Effector memory CD8-positive, alpha-beta T cell (primary cell): Measurements from ENCODE around the gene PKNOX1.
"Not testable (repeated sequence)": the region's sequence is repeated elsewhere in the genome, so short reads cannot be mapped to it uniquely, and the experiment has no call there.

Source experiments
- ATAC-seq: fragments of 150-1000 bp; cut with Tn5 transposase; replicated peaks from 2 replicates; pipeline ENCODE4 v1.10.0; 2021; ENCODE audit warnings: mild to moderate bottlenecking, moderate library complexity
- DNase-seq, 3 experiments: peaks; one replicate each; pipeline ENCODE4 v3.0.0; 2021
- H3K27ac Mint-ChIP-seq, 2 donors: one replicate each; pipeline ENCODE4 v1.8.0; 2022; ENCODE audit warnings: mild to moderate bottlenecking in 2 of 2, mixed read lengths in 2 of 2, moderate library complexity in 2 of 2
- H3K27me3 Mint-ChIP-seq, 2 donors: one replicate each; pipeline ENCODE4 v1.8.0; 2022; ENCODE audit warnings: mixed read lengths in 2 of 2
- H3K36me3 Mint-ChIP-seq: one replicate; pipeline ENCODE4 v1.8.0; 2022; ENCODE audit warnings: mild to moderate bottlenecking, moderate library complexity, mixed read lengths; ENCODE audit not compliant: insufficient read depth
- H3K4me1 Mint-ChIP-seq, 2 donors: one replicate each; pipeline ENCODE4 v1.8.0; 2022; ENCODE audit warnings: low read depth in 2 of 2, mixed read lengths in 2 of 2
- H3K4me3 Mint-ChIP-seq, 2 donors: one replicate each; pipeline ENCODE4 v1.8.0; 2022; ENCODE audit warnings: mild to moderate bottlenecking in 2 of 2, mixed read lengths in 2 of 2, moderate library complexity in 2 of 2
- H3K9me3 Mint-ChIP-seq, 2 donors: one replicate each; pipeline ENCODE4 v1.8.0; 2022; ENCODE audit warnings: mixed read lengths in 2 of 2

The PKNOX1 gene

DNA sequence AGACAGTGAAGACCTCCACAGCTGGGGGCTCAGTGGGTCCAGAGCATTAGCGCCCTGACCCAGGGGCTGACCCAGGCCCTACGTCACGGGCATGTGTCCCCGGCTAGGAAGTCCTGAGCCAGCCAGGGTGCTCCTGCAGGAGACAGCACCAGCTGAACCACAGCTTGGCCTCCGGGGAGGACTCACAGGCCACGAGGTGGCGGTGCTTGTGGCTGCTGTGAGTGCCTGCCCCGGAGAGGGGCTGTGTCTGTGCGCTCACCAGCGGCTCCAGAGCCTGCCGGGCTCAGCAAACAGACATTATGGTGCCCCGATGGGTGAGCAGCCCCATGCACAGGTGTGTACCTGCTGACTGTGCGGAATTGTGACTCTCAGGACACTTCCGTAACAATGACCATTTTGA lies 70.2 kb downstream of the PKNOX1 start:
- H3K36me3 Mint-ChIP-seq, DNase-seq, H3K9me3 Mint-ChIP-seq, H3K4me3 Mint-ChIP-seq, H3K27ac Mint-ChIP-seq, H3K4me1 Mint-ChIP-seq, ATAC-seq, H3K27me3 Mint-ChIP-seq: not testable (repeated sequence)

DNA sequence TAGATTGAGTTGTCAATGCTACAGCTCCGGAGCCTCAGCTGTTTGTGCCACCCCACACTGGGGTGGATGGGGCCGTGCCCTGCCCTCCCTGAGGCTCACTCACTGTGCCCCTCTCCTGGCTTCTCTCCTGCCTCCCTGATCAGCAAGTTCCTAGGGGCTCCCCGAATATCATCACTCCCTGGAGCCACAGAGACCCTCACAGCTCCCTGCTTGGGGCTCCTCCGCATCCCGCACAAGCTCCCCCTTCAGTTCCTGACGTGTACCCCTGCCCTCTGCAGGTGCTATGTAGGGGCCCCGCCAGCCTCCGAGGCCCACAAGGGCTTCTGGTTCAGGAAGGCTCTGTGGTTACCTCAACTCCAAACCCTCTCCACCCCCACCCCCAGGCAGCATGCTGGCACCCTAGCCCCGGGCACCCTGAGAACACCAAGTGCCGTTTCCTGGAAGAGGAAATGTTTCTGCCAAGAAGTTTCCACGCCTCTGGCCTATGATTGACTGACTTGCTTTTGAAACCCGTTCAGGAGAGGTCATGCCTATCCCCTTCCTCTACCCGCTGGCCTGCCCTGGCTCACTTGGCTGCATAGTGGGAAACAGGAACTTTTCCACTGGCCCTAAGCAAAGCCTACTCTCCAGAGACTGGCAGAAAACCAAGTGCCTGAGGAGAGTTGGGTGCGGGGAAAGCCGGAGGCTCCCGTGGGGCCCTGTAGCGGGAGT lies 71.0 kb downstream of the PKNOX1 start:
- not testable (repeated sequence) for H3K9me3 Mint-ChIP-seq, H3K4me1 Mint-ChIP-seq, DNase-seq, H3K27me3 Mint-ChIP-seq, H3K36me3 Mint-ChIP-seq
- Mint-ChIP-seq H3K4me3 (peak overlapping the region; percentile 65 to 66), H3K27ac (peak overlapping the region; percentile 77)
- ATAC-seq, result peak; percentile 63

DNA sequence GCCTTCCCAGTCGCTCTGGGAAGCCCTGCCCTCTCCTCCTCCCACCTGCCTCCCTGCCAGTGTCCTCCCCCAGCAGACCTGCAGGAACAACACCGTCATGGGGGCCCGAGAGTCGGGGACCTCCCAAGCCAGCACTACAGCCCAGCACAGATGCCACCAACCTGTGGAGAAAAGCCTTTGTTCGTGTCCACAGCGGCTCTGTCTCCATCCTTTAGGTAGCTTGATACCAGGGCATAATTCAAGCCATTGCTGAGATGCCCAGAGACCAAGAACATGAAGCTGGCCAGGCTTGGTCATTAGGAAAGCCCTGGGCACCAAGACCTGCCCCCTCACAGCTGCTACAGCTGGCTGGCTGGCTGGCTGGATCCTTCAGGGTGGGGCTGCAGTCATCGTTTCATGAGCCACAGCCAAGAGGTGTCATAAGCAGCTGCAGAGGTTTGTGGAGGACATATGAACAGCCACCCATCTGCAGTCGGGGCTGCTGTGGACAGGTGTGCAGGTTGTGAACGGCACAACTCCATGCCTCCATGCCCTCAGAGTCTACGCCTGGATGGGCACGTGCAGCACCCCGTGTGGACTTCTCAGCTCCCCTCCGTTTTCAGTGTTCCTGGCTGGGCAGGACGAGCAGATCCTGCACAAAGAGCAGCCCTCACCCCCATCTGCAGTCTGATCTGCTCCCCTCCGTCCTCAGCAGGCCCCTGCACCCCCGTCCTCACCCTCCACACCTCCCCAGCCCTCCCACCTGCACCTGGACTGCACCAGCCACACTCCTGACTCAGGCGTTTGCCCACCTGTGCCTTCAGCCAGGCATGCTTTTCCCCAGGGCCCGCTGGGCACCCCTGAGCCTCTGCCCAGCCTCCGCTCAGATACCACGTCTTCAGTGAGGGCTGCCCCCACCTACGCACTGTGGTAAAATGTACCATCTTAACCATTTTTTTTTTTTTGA lies 71.8 kb downstream of the PKNOX1 start:
- H3K27me3 Mint-ChIP-seq, H3K9me3 Mint-ChIP-seq, H3K4me3 Mint-ChIP-seq, H3K4me1 Mint-ChIP-seq, DNase-seq, H3K36me3 Mint-ChIP-seq: not testable (repeated sequence)
- ATAC-seq, result peak; percentile 45
- peak overlapping the region; percentile 28 to 77 for H3K27ac Mint-ChIP-seq

- H3K36me3 Mint-ChIP-seq, H3K9me3 Mint-ChIP-seq, H3K27ac Mint-ChIP-seq, DNase-seq, H3K4me1 Mint-ChIP-seq, ATAC-seq, H3K4me3 Mint-ChIP-seq, H3K27me3 Mint-ChIP-seq: not testable (repeated sequence)
These were observed 78.8 kb downstream of the PKNOX1 start for GRCh38 chr21:43053112-43053511.

GRCh38 chr21:43062955-43063664 lies 88.7 kb downstream of the PKNOX1 start:
- not testable (repeated sequence) for H3K27ac Mint-ChIP-seq, H3K27me3 Mint-ChIP-seq, ATAC-seq, H3K4me3 Mint-ChIP-seq, H3K36me3 Mint-ChIP-seq, DNase-seq, H3K9me3 Mint-ChIP-seq, H3K4me1 Mint-ChIP-seq

- not testable (repeated sequence) for DNase-seq, H3K9me3 Mint-ChIP-seq, H3K4me3 Mint-ChIP-seq, H3K36me3 Mint-ChIP-seq, ATAC-seq, H3K4me1 Mint-ChIP-seq, H3K27ac Mint-ChIP-seq, H3K27me3 Mint-ChIP-seq
These were observed 90.0 kb downstream of the PKNOX1 start for GRCh38 chr21:43064265-43064917.

GRCh38 chr21:43065991-43066390 lies 91.6 kb downstream of the PKNOX1 start:
- not testable (repeated sequence) for ATAC-seq, H3K9me3 Mint-ChIP-seq, H3K4me1 Mint-ChIP-seq, H3K27me3 Mint-ChIP-seq, H3K27ac Mint-ChIP-seq, H3K36me3 Mint-ChIP-seq, DNase-seq, H3K4me3 Mint-ChIP-seq

GRCh38 chr21:43066690-43067089 lies 92.3 kb downstream of the PKNOX1 start:
- H3K4me1 Mint-ChIP-seq, H3K9me3 Mint-ChIP-seq, DNase-seq: not testable (repeated sequence)

DNA sequence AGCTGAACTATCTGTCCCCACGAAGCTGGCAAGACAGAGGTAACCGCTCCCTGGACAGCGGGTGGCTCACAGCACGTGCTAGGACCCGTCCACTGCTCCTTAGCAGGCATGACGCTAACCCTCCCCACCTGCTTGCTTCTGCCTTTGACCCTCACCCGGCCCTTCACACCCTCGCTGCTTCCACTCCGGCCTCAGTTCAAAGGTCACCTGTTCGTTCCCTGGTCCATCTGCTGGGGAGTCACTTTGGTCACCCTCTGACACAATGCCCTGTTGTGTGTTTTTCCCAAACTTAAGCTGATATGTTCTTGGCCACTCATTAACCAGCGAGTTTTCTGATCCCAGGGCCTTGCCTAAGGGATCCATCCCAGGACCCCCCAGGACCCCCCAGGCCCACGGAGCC lies 93.7 kb downstream of the PKNOX1 start:
- H3K4me3 Mint-ChIP-seq, H3K27ac Mint-ChIP-seq: not testable (repeated sequence)

More at GRCh38 chr21:43066690-43067089, 92.3 kb downstream of the PKNOX1 start:
- not testable (repeated sequence) for ATAC-seq, H3K4me3 Mint-ChIP-seq, H3K27ac Mint-ChIP-seq, H3K27me3 Mint-ChIP-seq, H3K36me3 Mint-ChIP-seq

DNA sequence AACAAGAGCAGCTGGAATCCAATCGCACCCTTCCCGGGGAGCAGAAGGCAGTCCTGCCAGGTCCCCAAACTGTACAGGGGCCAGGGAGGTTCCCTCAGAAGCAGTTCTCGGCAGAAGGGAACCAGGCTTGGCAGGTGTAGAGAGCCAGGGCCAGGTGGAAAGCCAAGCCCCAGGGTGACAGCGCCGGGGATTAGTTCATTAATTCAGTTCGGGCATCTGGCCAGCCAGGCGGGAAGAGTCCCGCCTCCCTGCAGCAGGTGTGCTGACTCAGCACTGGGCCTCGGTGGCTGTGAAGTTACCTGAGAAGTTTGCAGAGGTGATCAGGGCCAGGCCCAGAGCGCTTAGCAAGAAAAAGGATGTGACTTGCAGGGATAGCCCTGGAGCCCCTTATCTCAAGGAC lies 95.3 kb downstream of the PKNOX1 start:
- H3K9me3 Mint-ChIP-seq, H3K4me3 Mint-ChIP-seq, ATAC-seq, DNase-seq, H3K36me3 Mint-ChIP-seq, H3K4me1 Mint-ChIP-seq, H3K27ac Mint-ChIP-seq, H3K27me3 Mint-ChIP-seq: not testable (repeated sequence)

More for the DNA sequence above, 93.7 kb downstream of the PKNOX1 start:
- H3K27me3 Mint-ChIP-seq, ATAC-seq, DNase-seq, H3K36me3 Mint-ChIP-seq, H3K4me1 Mint-ChIP-seq, H3K9me3 Mint-ChIP-seq: not testable (repeated sequence)

DNA sequence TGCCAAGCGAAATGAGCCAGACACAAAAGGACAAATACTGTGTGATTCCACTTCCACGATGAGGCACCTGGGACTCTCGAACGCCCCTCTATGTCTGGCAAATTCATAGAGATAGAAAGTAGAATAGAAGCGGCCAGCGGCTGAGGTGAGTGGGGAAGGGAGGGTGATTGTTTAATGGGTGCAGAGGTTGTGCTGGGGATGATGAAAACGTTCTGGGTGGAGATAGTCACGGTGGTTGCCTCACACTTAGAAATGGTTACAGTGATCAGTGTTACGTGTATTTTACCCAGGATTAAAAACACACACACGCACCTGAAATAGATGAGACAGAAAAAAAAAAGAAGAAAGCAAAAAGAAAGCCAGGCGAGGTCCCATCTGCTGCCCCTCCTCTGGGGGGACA lies 98.4 kb downstream of the PKNOX1 start:
- H3K36me3 Mint-ChIP-seq, ATAC-seq, H3K27me3 Mint-ChIP-seq, H3K4me3 Mint-ChIP-seq, H3K4me1 Mint-ChIP-seq, H3K9me3 Mint-ChIP-seq, DNase-seq, H3K27ac Mint-ChIP-seq: not testable (repeated sequence)

- not testable (repeated sequence) for H3K27me3 Mint-ChIP-seq, H3K4me3 Mint-ChIP-seq, H3K27ac Mint-ChIP-seq, DNase-seq, H3K9me3 Mint-ChIP-seq, ATAC-seq, H3K4me1 Mint-ChIP-seq, H3K36me3 Mint-ChIP-seq
These were observed 100.2 kb downstream of the PKNOX1 start for GRCh38 chr21:43074401-43075169.
